Nephron (organoid): ENCODE measurements around the gene RBM39.
"Not testable (repeated sequence)": the region's sequence is repeated elsewhere in the genome, so short reads cannot be mapped to it uniquely, and the experiment has no call there.

Experiments used
- H3K27ac Mint-ChIP-seq, 3 experiments: 2 replicates each; pipeline ENCODE4 v1.8.0; 2020; ENCODE audit warnings: mixed read lengths in 3 of 3, mild to moderate bottlenecking in 2 of 3, moderate library complexity in 1 of 3
- H3K27me3 Mint-ChIP-seq: 2 replicates; pipeline ENCODE4 v1.8.0; 2021; ENCODE audit warnings: low read depth, mild to moderate bottlenecking, moderate library complexity, mixed read lengths
- H3K36me3 Mint-ChIP-seq: 2 replicates; pipeline ENCODE4 v1.8.0; 2020; ENCODE audit warnings: low read depth, mixed read lengths
- H3K4me1 Mint-ChIP-seq: 2 replicates; pipeline ENCODE4 v1.8.0; 2020; ENCODE audit warnings: mixed read lengths
- H3K4me3 Mint-ChIP-seq, 3 experiments: 2 replicates each; pipeline ENCODE4 v1.8.0; 2020; ENCODE audit warnings: mild to moderate bottlenecking in 3 of 3, mixed read lengths in 3 of 3, moderate library complexity in 2 of 3
- H3K9me3 Mint-ChIP-seq: 2 replicates; pipeline ENCODE4 v1.8.0; 2020; ENCODE audit warnings: mixed read lengths
- TF ChIP-seq, protein P1 (sequence below), 3 experiments: fragments of 200-600 bp; sonication (generic); IDR thresholded peaks; one replicate each; pipeline ENCODE4 v1.5.0; 2021; ENCODE audit warnings: antibody characterized with exemption in 3 of 3; ENCODE audit not compliant: unreplicated experiment in 3 of 3

Gene RBM39

DNA sequence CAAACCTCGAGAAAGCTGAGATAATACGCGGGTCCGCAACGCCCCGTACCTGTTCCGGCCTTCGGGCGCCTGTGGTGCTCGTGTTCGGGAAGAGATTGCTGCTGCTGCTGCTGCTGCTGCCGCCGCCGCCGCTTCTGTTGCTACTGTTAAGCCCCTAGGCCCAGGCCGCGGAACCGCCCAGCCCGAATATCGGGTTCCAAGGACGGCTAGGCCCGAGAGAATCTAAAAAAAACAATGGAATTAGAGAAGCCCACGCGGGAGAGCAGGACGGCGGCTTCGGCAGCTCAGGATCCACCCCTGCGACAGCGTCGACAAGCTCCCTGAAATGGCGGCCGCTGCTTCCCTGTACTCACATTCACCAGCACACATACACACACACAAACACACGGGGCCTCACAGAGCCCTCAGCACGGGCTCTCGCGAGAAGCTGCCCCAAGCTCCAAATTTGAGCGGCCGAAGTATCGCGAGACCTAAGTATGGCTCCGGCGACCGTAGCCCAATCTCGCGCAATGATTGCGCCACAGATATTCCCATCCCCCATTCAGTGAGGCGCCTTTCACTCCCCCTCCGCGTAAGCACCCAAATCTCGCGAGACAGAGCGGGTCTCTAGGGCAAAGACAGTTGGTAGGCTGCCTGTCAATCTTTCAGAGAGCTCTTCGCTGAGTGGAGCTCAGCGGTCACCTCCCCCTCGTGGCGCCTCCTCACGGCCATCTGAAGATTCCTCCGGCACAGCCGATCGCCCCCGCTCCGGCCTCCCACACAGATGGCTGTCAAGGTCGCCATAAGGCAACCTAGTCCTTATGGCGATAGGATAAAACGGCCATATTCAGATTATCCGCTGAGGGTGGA, at the start of gene RBM39:
RBM39 (minus strand) TSS at position 369 of the 849 bp plus-strand sequence. CDS start 1,386 bp downstream, outside the sequence.
- H3K27ac Mint-ChIP-seq: peak within 1 kb of the TSS; percentile 99 to 100 (median 99)
- peaks cover 37% of the 10 kb centered on the region for H3K36me3 Mint-ChIP-seq
- TF ChIP-seq, protein P1, sequence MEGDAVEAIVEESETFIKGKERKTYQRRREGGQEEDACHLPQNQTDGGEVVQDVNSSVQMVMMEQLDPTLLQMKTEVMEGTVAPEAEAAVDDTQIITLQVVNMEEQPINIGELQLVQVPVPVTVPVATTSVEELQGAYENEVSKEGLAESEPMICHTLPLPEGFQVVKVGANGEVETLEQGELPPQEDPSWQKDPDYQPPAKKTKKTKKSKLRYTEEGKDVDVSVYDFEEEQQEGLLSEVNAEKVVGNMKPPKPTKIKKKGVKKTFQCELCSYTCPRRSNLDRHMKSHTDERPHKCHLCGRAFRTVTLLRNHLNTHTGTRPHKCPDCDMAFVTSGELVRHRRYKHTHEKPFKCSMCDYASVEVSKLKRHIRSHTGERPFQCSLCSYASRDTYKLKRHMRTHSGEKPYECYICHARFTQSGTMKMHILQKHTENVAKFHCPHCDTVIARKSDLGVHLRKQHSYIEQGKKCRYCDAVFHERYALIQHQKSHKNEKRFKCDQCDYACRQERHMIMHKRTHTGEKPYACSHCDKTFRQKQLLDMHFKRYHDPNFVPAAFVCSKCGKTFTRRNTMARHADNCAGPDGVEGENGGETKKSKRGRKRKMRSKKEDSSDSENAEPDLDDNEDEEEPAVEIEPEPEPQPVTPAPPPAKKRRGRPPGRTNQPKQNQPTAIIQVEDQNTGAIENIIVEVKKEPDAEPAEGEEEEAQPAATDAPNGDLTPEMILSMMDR (IDR thresholded peaks at IDR 0.05; ENCODE audit: unreplicated experiment in 3 of 3): peak; percentile 16 to 42 (median 20)
- H3K27me3 Mint-ChIP-seq: no peaks in the 10 kb centered on the region
- H3K4me1 Mint-ChIP-seq: peaks cover 36% of the 10 kb centered on the region
- no peaks in the 10 kb centered on the region for H3K9me3 Mint-ChIP-seq
- peak within 1 kb of the TSS; percentile 91 to 100 (median 94) for H3K4me3 Mint-ChIP-seq

DNA sequence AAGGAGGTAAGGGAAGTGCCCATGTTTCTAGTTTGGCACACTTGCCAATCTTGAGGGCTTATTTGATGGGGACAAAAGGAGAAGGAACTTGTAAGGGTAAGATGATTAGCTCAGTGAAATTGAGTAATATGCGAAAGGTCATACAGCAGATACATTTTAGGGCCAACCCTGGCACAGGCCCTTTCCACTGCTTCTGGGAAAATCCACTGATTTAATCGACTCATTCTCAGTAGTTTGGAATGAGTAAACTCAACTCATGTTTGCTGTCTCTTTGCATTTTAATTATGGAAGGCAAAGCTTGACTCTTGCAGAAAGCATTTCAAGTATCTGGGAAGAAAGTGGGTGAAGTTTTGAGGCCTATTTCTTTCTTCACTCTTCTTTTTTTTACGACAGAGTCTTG, 49.8 kb upstream of the RBM39 start:
- Mint-ChIP-seq H3K27me3 (no peaks in the 10 kb centered on the region), H3K36me3 (peaks cover 13% of the 10 kb centered on the region), H3K9me3 (no peaks in the 10 kb centered on the region), H3K4me1 (no peaks in the 10 kb centered on the region), H3K27ac (no peak overlapping the region), H3K4me3 (no peak overlapping the region)
- TF ChIP-seq, protein P1 (IDR thresholded peaks at IDR 0.05; ENCODE audit: unreplicated experiment in 3 of 3): no peak

DNA sequence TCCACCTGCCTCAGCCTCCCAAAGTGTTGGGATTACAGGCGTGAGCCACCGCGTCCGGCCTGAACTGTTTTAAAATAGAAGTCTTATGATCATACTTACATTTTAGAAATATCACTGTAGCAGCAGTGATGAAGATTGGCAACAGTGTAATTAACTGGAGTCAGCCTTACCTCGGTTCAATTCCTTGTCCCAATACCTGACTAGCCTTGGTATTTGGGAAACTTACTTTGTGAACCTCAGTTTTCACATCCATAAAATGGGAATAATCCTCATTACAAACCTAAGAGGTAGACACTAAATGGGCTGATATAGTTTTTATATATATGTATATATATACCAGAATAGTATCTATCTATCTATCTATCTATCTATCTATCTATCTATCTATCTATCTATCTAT, 49.0 kb upstream of the RBM39 start:
- peaks cover 15% of the 10 kb centered on the region for H3K36me3 Mint-ChIP-seq
- H3K27me3 Mint-ChIP-seq: no peaks in the 10 kb centered on the region
- TF ChIP-seq, protein P1 (IDR thresholded peaks at IDR 0.05; ENCODE audit: unreplicated experiment in 3 of 3): no peak
- H3K4me1 Mint-ChIP-seq: no peaks in the 10 kb centered on the region
- no peak overlapping the region for H3K27ac Mint-ChIP-seq
- no peaks in the 10 kb centered on the region for H3K9me3 Mint-ChIP-seq
- H3K4me3 Mint-ChIP-seq: no peak overlapping the region

DNA sequence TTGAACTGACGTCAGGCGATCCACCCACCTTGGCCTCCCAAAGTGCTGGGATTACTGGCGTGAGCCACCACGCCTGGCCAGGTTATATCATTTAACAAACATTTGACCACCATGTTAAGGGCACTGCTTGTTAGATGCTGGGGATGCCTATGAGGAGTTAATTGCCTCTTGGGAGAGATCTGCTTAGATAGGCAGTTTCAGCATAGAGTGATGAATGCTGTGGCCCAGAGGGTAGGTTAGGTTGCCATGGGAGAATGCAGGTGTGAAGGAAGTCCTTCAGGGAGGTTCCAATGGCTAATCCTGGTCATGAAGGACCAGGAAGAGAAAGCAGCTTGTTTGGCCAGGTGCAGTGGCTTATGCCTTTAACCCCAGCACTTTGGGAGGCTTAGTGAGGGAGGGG, 46.7 kb upstream of the RBM39 start:
- H3K36me3 Mint-ChIP-seq: peaks cover 11% of the 10 kb centered on the region
- H3K27ac Mint-ChIP-seq: no peak overlapping the region
- H3K9me3 Mint-ChIP-seq: no peaks in the 10 kb centered on the region
- TF ChIP-seq, protein P1 (IDR thresholded peaks at IDR 0.05; ENCODE audit: unreplicated experiment in 3 of 3): no peak
- no peak overlapping the region for H3K4me3 Mint-ChIP-seq
- H3K4me1 Mint-ChIP-seq: no peaks in the 10 kb centered on the region
- no peaks in the 10 kb centered on the region for H3K27me3 Mint-ChIP-seq

DNA sequence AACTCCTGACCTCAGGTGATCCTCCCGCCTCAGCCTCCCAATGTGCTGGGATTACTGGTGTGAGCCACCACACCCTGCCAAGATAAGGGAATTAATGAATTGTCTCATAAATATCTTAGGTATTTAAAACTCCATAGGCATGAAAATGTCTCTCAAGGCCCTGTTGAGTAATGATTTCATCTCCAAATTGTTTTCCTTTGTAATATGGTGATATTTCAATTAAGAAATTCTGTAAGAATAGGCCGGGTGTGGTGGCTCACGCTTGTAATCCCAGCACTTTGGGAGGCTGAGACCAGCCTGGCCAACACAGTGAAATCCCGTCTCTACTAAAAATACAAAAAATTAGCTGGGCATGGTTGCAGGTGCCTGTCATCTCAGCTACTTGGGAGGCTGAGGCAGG, 43.5 kb upstream of the RBM39 start:
- H3K36me3 Mint-ChIP-seq: peaks cover 17% of the 10 kb centered on the region
- H3K9me3 Mint-ChIP-seq, H3K4me1 Mint-ChIP-seq, H3K27ac Mint-ChIP-seq, H3K4me3 Mint-ChIP-seq, H3K27me3 Mint-ChIP-seq: not testable (repeated sequence)

DNA sequence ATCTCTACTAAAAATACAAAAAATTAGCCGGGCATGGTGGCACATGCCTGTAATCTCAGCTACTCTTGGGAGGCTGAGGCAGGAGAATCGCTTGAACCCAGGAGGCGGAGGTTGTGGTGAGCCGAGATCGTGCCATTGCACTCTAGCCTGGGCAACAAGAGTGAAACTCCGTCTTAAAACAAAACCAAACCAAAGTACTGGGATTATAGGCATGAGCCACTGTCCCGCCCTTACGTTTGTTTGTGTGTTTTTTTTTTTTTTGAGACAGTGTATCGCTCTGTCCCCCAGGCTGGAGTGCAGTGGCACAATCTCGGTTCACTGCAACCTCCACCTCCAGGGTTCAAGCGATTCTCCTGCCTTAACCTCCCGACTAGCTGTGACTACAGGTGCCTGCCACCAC, 41.8 kb upstream of the RBM39 start:
- not testable (repeated sequence) for H3K9me3 Mint-ChIP-seq, H3K27ac Mint-ChIP-seq, H3K27me3 Mint-ChIP-seq, H3K4me3 Mint-ChIP-seq, H3K4me1 Mint-ChIP-seq
- peaks cover 17% of the 10 kb centered on the region for H3K36me3 Mint-ChIP-seq
